Chondrocyte (in vitro differentiated cells): ENCODE results near the gene PDLIM1. TPM values are rescaled to one million over a fixed set of nuclear protein-coding genes. Genes with fewer than 3 reads are reported as not detected.

ENCODE experiments used
- DNase-seq: peaks from one replicate; pipeline ENCODE4 v3.0.0; 2021; ENCODE audit warnings: mixed read lengths, low spot score
- H3K27ac Mint-ChIP-seq: one replicate; pipeline ENCODE4 v1.8.0; 2021; ENCODE audit warnings: mild to moderate bottlenecking, moderate library complexity, mixed read lengths; ENCODE audit not compliant: unreplicated experiment
- H3K27me3 Mint-ChIP-seq: 2 replicates; pipeline ENCODE4 v1.8.0; 2021; ENCODE audit warnings: low read depth, mixed read lengths
- H3K36me3 Mint-ChIP-seq: 2 replicates; pipeline ENCODE4 v1.8.0; 2021; ENCODE audit warnings: low read depth, mixed read lengths
- H3K4me1 Mint-ChIP-seq: 2 replicates; pipeline ENCODE4 v1.8.0; 2021; ENCODE audit warnings: low read depth, mild to moderate bottlenecking, mixed read lengths
- H3K4me3 Mint-ChIP-seq: one replicate; pipeline ENCODE4 v1.8.0; 2021; ENCODE audit warnings: mild to moderate bottlenecking, moderate library complexity, mixed read lengths; ENCODE audit not compliant: unreplicated experiment
- H3K9me3 Mint-ChIP-seq: 2 replicates; pipeline ENCODE4 v1.8.0; 2021; ENCODE audit warnings: low read depth, mixed read lengths
- CTCF ChIP-seq: fragments of 200-600 bp; sonication (generic); IDR thresholded peaks from 2 replicates; pipeline ENCODE4 v1.5.0; 2021; ENCODE audit warnings: antibody characterized with exemption, mild to moderate bottlenecking, moderate library complexity
- total RNA-seq: library from RNA; stranded (reverse); gene quantifications from 3 replicates; pipeline ENCODE4 v1.2.1, GENCODE V29; 2021

The PDLIM1 gene
- total RNA-seq, 1 donor from 2014 or later, result 110 TPM

- no peak for DNase-seq
- no peak for TF ChIP-seq CTCF
- Mint-ChIP-seq H3K4me1 (peaks cover 35% of the 10 kb centered on the region), H3K9me3 (no peaks in the 10 kb centered on the region), H3K27ac (peak overlapping the region; percentile 84), H3K27me3 (no peaks in the 10 kb centered on the region), H3K36me3 (peaks cover 15% of the 10 kb centered on the region), H3K4me3 (no peak overlapping the region)
These were observed 43.5 kb downstream of the PDLIM1 start for GRCh38 chr10:95247200-95247880.

GRCh38 chr10:95246582-95247051 is 44.2 kb downstream of the PDLIM1 start:
- no peak for DNase-seq
- peaks cover 15% of the 10 kb centered on the region for H3K36me3 Mint-ChIP-seq
- no peaks in the 10 kb centered on the region for H3K9me3 Mint-ChIP-seq
- H3K4me3 Mint-ChIP-seq, result no peak overlapping the region
- peaks cover 34% of the 10 kb centered on the region for H3K4me1 Mint-ChIP-seq
- TF ChIP-seq CTCF, result peak; percentile 96
- H3K27ac Mint-ChIP-seq, result peak overlapping the region; percentile 84
- no peaks in the 10 kb centered on the region for H3K27me3 Mint-ChIP-seq

- H3K27ac Mint-ChIP-seq, result no peak overlapping the region
- H3K4me3 Mint-ChIP-seq, result no peak overlapping the region
- no peak for DNase-seq
- no peaks in the 10 kb centered on the region for H3K27me3 Mint-ChIP-seq
- no peak for TF ChIP-seq CTCF
- H3K4me1 Mint-ChIP-seq, result peaks cover 34% of the 10 kb centered on the region
- H3K36me3 Mint-ChIP-seq, result peaks cover 14% of the 10 kb centered on the region
- no peaks in the 10 kb centered on the region for H3K9me3 Mint-ChIP-seq
These were observed 45.3 kb downstream of the PDLIM1 start for GRCh38 chr10:95245425-95246055.

- Mint-ChIP-seq H3K9me3 (no peaks in the 10 kb centered on the region), H3K4me3 (no peak overlapping the region), H3K36me3 (peaks cover 20% of the 10 kb centered on the region), H3K4me1 (peaks cover 24% of the 10 kb centered on the region), H3K27ac (no peak overlapping the region), H3K27me3 (no peaks in the 10 kb centered on the region)
- no peak for DNase-seq
- TF ChIP-seq CTCF, result no peak
These were observed 46.7 kb downstream of the PDLIM1 start for GRCh38 chr10:95244152-95244551.

- no peak for DNase-seq
- no peaks in the 10 kb centered on the region for H3K27me3 Mint-ChIP-seq
- H3K27ac Mint-ChIP-seq, result no peak overlapping the region
- H3K4me3 Mint-ChIP-seq, result no peak overlapping the region
- peak; percentile 51 for TF ChIP-seq CTCF
- H3K4me1 Mint-ChIP-seq, result peaks cover 17% of the 10 kb centered on the region
- H3K9me3 Mint-ChIP-seq, result no peaks in the 10 kb centered on the region
- H3K36me3 Mint-ChIP-seq, result peaks cover 22% of the 10 kb centered on the region
These were observed 47.5 kb downstream of the PDLIM1 start for GRCh38 chr10:95243318-95243617.
